ENCODE results near the gene SYCP2. TPM values are rescaled to one million over a fixed set of nuclear protein-coding genes. Genes with fewer than 3 reads are reported as not detected.

The SYCP2 gene
- polyA plus RNA-seq, 1 experiment: 0.47 TPM

GRCh38 chr20:59971428-59971827, 38.0 kb upstream of the SYCP2 start:
- CTCF ChIA-PET: interaction anchor here (1.0 to 1.9 kb wide), 3 partner anchors 9 to 16 kb away, joined by 3 to 6 read pairs (median 3); partner anchors contain the start of gene CDH26
- no peak for DNase-seq (ENCODE audit: low read depth)
- H3K36me3 ChIP-seq (ENCODE audit: control insufficient read depth, insufficient read depth, low read length): no peaks in the 10 kb centered on the region
- no peaks in the 10 kb centered on the region for H3K27me3 ChIP-seq (ENCODE audit: control insufficient read depth, insufficient read depth, low read length)
- H3K4me3 ChIP-seq (ENCODE audit: low read depth, low read length): no peak overlapping the region
- POLR2A ChIA-PET: no interaction called here
- TF ChIP-seq, protein P1, sequence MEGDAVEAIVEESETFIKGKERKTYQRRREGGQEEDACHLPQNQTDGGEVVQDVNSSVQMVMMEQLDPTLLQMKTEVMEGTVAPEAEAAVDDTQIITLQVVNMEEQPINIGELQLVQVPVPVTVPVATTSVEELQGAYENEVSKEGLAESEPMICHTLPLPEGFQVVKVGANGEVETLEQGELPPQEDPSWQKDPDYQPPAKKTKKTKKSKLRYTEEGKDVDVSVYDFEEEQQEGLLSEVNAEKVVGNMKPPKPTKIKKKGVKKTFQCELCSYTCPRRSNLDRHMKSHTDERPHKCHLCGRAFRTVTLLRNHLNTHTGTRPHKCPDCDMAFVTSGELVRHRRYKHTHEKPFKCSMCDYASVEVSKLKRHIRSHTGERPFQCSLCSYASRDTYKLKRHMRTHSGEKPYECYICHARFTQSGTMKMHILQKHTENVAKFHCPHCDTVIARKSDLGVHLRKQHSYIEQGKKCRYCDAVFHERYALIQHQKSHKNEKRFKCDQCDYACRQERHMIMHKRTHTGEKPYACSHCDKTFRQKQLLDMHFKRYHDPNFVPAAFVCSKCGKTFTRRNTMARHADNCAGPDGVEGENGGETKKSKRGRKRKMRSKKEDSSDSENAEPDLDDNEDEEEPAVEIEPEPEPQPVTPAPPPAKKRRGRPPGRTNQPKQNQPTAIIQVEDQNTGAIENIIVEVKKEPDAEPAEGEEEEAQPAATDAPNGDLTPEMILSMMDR (IDR thresholded peaks at IDR 0.05; ENCODE audit: insufficient read depth, low read depth, low read length): no peak

DNA sequence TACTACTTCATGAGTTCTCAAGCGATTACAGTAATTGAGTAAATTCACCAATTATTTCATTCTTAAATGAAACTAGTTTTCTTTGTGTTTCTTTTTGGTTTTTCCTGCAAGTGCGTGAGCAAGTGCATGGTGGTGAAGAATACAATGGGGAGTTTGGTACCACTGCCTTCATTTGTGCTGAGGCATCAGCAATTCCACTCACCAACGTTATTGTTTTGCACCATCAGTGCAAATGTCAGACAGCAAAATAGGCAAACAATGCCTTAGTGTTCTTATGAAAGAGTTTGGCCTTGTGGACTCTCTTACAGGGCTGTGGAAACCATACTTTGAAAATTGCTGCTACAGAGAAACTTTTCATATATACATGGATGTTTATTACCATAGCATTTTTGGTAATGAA, 33.0 kb upstream of the SYCP2 start:
- DNase-seq (ENCODE audit: low read depth): no peak
- CTCF ChIA-PET: no interaction called here
- POLR2A ChIA-PET: no interaction called here

DNA sequence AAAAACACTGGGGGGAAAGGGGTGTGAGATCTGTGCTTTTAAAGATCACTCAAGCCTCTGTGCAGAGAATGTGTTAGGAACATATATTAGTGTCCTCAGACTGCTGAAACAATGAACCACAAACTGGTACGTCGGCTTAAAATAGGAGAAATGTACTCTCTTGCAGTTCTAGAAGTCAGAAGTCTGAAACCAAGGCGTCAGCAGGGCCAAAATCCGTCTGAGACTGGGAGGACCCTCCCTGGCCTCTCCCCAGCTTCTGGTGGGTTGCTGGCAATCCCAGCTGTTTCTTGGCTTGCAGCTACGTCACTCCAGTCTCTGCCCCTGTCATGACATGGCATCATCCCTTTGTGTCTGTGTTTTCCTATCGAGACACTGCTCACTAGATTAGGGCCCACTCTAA, 28.7 kb upstream of the SYCP2 start:
- TF ChIP-seq, protein P1 (IDR thresholded peaks at IDR 0.05; ENCODE audit: insufficient read depth, low read depth, low read length): no peak
- H3K4me3 ChIP-seq (ENCODE audit: low read depth, low read length): no peak overlapping the region
- ChIA-PET POLR2A (no interaction called here), CTCF (interaction anchor here (0.6 to 1.9 kb wide), 3 partner anchors 10 to 16 kb away, joined by 3 to 5 read pairs (median 3); no protein-coding TSS in a partner anchor)
- no peaks in the 10 kb centered on the region for H3K36me3 ChIP-seq (ENCODE audit: control insufficient read depth, insufficient read depth, low read length)
- no peak for DNase-seq (ENCODE audit: low read depth)
- no peaks in the 10 kb centered on the region for H3K27me3 ChIP-seq (ENCODE audit: control insufficient read depth, insufficient read depth, low read length)

More for the DNA sequence above, 33.0 kb upstream of the SYCP2 start:
- H3K36me3 ChIP-seq (ENCODE audit: control insufficient read depth, insufficient read depth, low read length): no peaks in the 10 kb centered on the region
- no peak overlapping the region for H3K4me3 ChIP-seq (ENCODE audit: low read depth, low read length)
- TF ChIP-seq, protein P1 (IDR thresholded peaks at IDR 0.05; ENCODE audit: insufficient read depth, low read depth, low read length): no peak
- H3K27me3 ChIP-seq (ENCODE audit: control insufficient read depth, insufficient read depth, low read length): no peaks in the 10 kb centered on the region

GRCh38 chr20:59961423-59961822, 28.0 kb upstream of the SYCP2 start:
- Histone ChIP-seq H3K36me3 (ENCODE audit: control insufficient read depth, insufficient read depth, low read length) (no peaks in the 10 kb centered on the region), H3K27me3 (ENCODE audit: control insufficient read depth, insufficient read depth, low read length) (no peaks in the 10 kb centered on the region), H3K4me3 (ENCODE audit: low read depth, low read length) (no peak overlapping the region)
- ChIA-PET POLR2A (no interaction called here), CTCF (interaction anchor here (0.9 to 1.9 kb wide), 2 partner anchors 9 to 15 kb away, joined by 5 read pairs; no protein-coding TSS in a partner anchor)
- TF ChIP-seq, protein P1 (IDR thresholded peaks at IDR 0.05; ENCODE audit: insufficient read depth, low read depth, low read length): no peak
- DNase-seq (ENCODE audit: low read depth): no peak

GRCh38 chr20:59958626-59959025, 25.2 kb upstream of the SYCP2 start:
- CTCF ChIA-PET: interaction anchor here (0.5 to 1.4 kb wide), 4 partner anchors 8 to 95 kb away, joined by 3 to 6 read pairs (median 4); no protein-coding TSS in a partner anchor
- no peak for DNase-seq (ENCODE audit: low read depth)
- no peaks in the 10 kb centered on the region for H3K27me3 ChIP-seq (ENCODE audit: control insufficient read depth, insufficient read depth, low read length)
- POLR2A ChIA-PET: no interaction called here
- no peaks in the 10 kb centered on the region for H3K36me3 ChIP-seq (ENCODE audit: control insufficient read depth, insufficient read depth, low read length)
- no peak overlapping the region for H3K4me3 ChIP-seq (ENCODE audit: low read depth, low read length)
- TF ChIP-seq, protein P1 (IDR thresholded peaks at IDR 0.05; ENCODE audit: insufficient read depth, low read depth, low read length): no peak

Measured in BJ (cell line).